GM19023 (cell line): ENCODE results near the gene SPRR2D.
"Not testable (repeated sequence)": the region's sequence is repeated elsewhere in the genome, so short reads cannot be mapped to it uniquely, and the experiment has no call there.

ENCODE experiments used
- ATAC-seq: cut with Tn5 transposase; IDR thresholded peaks from one replicate; pipeline ENCODE4 v1.9.1; 2021; ENCODE audit warnings: mild to moderate bottlenecking, moderate library complexity; ENCODE audit not compliant: unreplicated experiment

Gene SPRR2D

DNA sequence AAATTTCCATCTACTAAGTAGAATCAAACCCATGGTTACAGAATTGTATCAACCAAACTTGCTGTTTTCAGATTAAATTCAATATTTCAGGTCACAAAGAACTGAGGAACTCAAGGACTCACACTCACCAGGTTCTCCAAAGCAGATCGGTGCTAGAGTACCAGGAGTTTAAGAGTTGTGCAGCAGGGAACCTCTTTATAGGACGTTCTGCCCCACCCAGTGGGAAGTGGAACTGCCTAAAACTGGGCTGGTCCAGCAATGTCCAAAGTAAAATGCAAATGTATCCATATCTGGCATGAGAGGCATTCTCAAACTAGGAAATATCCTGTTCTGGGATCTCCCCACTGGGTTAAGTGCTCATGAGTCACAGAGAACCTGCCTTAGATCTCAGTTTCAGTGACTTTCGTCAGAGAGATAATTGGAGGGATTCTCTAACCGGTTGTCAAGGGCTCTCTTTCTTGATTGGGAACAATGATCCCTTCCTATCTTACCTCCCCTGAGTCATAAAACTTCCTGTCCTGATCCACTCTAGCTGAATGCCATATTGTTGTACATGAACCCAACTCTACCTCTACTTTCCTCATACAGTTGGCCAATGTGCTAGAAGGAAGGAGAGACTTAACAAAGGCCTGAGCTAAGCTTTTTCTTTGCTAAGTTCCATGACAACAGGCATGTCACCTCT is at the start of gene SPRR2D:
SPRR2D (minus strand) TSS at position 171 of the 682 bp plus-strand sequence. CDS start 774 bp downstream, outside the sequence.
- ATAC-seq: no peak

DNA sequence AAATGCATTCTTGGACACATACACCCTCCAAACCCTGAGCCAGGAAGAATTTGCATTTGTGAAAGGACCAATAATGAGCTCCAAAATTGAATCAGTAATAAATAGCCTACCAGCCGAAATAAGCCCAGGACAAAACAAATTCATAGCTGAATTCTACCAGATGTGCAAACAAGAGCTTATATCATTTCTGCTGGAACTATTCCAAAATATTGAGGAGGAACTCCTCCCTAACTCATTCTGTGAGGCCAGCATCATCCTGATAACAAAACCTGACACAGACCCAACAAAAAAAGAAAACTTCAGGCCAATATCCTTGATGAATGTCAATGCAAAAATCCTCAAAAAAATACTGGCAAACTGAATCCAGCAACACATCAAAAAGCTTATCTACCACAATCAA is 46.7 kb upstream of the SPRR2D start:
- ATAC-seq: no peak

DNA sequence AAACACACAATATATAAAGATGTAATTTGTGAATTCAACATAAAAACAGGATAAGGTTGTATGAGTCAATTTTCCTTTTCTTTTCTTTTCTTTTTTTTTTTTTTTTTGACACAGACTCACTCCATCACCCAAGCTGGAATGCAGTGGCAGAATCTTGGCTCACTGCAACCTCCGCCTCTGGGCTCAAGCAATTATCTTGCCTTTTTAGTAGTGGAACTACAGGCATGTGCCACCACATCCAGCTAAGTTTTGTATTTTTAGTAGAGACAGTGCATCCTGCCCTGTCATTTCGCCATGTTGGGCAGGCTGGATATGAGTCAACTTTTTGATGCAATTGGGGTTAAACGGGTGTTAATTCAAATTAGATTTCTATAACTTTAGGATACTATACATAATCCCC is 40.8 kb upstream of the SPRR2D start:
- ATAC-seq: no peak

DNA sequence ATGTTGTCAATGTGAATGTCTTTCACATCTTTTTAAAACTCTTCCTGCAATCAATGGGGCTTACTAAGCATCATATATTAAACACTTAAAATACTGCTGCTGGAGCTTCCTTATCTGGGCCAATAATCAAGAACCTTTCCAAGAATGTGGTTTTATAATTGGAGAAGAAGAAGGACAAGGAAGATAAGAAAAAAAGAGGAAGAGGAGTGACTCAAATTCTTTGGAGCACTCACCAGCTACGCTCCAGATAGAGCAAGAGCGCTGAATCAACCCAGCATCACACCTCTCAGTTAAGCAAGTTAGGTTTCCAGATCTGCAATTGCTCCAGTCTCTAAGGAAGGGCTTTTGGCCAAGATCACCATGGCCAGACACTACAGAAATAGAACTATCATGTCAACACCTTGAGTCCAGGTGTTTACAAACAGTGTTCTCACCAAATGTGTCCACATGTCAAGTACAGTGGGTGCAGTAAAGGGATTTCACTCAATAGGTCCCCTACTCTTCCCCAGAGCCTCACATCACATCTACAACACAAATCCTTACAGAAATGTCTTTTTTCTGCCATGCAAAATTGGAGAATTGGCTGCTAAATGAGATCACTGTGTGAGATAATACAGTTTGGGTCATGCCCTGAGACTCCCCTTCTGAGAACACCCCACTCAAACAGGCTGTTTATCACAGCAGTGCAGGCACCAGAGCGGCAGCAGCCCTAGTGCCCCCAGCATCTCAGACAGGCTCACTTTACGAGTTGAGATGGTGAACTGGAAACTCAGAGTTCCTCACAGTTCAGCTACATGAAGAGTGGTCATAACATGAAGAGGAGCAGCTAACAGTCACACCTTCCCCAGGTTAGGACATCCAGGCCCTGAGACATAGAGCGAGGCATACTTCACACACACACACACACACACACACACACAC is 32.1 kb upstream of the SPRR2D start:
- no peak for ATAC-seq

DNA sequence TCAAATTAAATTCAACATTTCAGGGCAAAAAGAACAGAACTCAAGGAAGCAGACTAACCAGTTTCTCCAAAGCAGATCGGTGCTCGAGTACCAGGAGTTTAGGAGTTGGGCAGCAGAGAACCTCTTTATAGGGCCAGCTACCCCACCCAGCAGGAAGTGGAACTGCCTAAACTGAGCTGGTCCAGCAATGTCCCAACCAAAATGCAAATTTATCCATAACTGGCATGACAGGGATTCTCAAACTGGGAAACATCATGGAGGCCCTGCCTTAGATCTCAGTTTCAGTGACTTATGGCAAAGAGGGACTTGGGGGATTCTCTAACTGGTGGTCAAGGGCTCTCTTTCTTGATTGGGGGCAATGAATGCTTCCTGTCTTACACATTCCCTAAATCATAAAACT is 30.6 kb upstream of the SPRR2D start, which contains the start of gene SPRR2B:
SPRR2B (minus strand) TSS at position 101 of the 400 bp plus-strand sequence. CDS start 772 bp downstream, outside the sequence.
- no peak for ATAC-seq

DNA sequence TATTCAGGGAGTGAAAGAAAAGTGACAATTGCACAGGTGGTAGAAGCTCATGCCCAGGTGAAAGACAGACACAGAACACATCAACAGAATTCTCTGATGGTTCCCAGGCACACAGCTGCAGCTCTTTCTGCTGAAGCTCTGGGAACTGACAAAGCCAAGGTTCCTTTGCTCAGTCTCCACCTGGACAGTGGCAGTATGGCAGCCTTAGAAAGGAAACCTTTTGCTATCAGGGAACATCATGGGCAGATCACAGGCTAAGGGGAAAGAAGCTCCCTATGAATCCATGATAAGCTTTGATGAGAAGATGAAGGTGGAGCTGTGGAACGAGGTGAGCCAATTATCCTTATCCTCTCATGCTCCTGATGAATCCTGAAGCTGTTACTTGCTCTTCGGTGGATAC is 29.3 kb upstream of the SPRR2D start:
- ATAC-seq: no peak

DNA sequence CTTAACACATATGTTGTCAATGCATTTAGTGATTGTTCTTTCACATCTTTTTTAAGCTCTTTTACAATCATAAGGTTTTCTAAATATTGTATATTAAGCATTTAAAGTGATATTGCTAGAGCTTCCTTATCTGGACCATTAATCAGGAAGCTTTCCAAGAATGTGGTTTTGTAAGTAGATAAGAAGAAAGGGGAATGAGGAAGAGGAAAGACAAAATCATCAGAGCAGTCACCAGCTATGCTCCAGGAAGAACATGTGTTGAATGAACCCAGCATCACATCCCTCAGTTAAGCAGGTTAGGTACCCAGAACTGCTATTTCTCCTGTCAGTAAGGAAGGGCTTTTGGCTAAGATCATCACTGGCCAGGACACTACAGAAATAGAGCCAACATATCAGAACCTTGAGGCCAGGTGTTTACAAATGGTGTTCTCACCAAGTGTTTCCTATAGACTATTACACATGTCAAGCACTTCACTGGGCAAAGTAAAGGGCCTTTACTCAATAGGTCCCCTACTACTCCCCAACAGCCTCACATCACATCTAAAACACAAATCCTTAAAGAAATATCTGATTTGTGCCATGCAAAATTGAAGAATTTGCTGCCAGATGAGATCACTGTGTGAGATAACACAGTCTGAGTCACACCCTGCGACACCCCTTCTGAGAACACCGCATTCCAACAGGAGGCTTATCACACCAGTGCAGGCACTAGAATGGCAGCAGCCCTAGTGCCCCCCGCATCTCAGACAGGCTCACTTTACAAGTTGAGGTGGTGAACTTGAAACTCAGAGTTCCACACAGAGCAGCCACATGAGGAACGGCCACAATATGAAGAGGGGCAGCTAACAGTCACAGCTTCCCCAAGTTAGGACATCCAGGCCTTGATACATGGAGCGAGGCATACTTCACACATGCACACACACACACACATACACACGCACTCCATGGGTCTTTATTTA is 18.2 kb upstream of the SPRR2D start:
- no peak for ATAC-seq

DNA sequence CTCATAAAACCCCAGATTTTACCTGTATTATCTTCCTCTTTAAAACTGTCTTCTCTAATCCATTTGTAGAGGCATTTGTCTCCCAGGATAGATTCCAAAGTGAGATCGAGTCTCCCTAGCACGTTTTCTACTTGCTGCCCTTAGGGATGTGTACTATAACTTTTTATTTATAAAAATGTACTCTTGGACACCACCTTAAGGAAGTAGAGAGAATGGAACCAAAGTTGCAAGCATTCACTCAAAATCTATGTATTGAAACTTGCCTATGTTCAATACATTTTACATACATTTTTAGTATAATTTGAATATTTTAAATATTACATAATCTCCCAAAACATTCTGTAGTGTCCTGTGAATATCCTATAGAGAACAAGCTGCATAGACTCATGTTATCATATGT is 17.2 kb upstream of the SPRR2D start:
- no peak for ATAC-seq

DNA sequence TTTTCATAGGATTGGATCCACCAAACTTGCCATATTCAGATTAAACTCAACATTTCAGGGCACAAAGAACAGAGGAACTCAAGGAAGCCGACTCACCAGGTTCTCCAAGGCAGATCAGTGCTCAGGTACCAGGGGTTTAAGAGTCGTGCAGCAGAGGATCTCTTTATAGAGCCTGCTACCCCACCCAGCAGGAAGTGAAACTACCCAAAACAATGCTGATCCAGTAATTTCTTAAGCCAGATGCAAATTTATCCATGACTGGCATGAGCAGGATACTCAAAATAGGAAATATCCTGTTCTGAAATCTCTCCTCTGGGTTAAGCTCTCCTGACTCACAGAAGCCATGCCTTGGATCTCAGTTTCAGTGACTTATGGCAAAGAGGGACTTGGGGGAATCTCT is 16.5 kb upstream of the SPRR2D start, which contains the start of gene SPRR2A:
SPRR2A (minus strand) TSS at position 138 of the 400 bp plus-strand sequence. CDS start 777 bp downstream, outside the sequence.
- no peak for ATAC-seq

DNA sequence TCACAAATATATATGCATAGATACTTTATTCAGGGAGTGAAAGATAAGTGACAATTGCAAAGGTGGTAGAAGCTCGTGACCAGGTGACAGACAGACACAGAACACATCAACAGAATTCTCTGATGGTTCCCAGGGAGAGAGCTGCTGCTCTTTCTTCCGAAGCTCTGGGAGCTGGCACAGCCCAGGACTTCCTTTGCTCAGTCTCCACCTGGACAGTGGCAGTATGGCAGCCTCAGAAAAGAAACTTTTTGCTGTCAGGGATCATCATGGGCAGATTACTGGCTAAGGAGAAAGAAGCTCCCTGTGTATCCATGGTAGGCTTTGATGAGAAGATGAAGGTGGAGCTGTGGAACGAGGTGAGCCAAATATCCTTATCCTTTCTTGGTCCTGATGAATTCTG is 15.2 kb upstream of the SPRR2D start:
- not testable (repeated sequence) for ATAC-seq

DNA sequence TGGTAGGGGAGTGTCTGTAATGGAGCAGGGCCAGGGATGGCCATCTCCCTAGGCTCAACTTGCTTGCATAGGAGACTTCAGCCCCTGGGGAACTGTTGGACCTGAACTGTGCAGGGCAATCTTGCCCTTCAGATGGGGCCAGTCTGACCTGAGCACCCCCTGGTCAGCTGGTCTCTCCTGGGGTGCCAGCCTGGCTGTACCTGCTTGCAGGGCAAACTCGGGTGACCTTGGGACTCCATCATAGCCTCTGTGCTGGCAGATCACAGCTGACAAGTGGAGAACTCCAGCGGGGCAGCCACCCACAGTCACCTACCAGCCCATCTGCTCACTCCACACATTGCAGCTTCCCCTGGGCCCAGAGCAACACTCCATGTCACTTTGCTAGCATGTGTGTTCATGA is 8.3 kb upstream of the SPRR2D start:
- no peak for ATAC-seq

DNA sequence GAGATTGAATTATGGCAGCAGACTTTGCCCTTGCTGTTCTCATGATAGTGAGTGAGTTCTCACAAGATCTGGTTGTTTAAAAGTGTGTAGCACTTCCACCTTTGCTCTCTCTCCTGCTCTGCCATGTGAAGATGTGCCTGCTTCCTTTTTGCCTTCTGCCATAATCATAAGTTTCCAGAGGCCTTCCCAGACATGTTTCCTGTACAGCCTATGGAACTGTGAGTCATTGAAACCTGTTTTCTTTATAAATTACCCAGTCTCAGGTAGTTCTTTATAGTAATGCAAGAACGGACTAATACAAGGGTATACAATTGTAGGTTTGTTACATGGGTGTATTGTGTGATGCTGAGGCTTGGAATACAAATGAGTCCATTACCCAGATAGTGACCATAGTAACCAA is 5.7 kb downstream of the SPRR2D start:
- ATAC-seq: no peak

DNA sequence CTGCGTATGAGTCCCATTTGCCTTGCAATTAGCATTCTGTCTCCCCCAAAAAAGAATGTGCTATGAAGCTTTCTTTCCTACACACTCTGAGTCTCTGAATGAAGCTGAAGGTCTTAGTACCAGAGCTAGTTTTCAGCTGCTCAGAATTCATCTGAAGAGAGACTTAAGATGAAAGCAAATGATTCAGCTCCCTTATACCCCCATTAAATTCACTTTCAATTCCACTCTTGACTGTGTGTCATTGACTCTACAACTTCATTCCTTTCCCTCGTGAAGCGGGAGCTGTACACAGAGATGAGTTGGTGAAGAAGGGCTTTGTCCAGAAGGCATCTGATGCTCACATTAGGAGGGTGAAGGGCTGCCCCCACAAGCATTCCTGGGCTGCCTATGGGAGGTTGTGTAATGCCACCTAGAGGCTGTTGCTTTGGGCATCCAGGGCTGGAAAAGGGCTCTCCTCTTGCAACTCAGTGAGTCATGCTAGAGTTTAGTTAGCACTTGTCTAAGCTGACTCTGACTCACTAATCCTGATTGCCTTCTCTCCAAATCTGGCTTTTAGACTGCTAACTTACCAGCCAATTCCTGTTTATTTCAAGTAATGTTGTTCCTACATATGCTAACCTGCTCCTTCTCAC is 8.1 kb downstream of the SPRR2D start:
- ATAC-seq: no peak

DNA sequence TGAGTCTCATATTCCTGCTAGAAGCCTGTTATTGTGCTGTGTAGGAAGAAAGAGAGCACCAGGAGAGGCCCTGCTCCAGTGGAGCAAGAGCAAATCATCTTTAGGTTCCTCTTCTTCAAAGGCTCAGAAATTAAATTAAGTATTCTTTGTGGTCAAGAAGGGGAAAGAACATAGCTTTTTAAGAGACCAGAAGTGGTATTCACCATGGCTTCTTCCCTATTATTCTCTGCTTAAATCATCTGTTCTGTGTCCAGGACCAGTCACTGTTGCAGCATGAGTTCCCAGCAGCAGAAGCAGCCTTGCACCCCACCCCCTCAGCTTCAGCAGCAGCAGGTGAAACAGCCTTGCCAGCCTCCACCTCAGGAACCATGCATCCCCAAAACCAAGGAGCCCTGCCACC is 8.8 kb downstream of the SPRR2D start:
- ATAC-seq: no peak

DNA sequence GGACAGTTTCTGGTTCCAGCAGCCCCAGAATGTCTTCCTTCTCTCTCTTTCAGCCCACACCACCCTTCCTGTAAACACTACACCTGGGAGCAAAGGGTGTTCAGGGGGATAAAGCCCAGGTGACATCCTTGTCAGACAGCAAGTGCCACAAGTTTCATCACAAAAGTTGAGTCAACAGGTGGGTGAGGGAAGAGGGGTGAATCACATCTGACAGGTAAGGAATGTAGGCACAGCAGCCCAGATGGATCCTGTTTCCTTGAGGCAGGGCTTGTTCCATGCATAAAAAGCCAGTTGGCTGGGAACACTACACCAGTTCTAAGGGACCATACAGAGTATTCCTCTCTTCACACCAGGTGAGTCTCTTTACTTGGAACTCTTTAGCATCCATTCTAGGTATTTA is 10.0 kb downstream of the SPRR2D start, which contains the start of gene SPRR1B:
SPRR1B (plus strand) TSS at position 309 of the 400 bp plus-strand sequence. CDS start 1,143 bp downstream, outside the sequence.
- ATAC-seq: no peak

DNA sequence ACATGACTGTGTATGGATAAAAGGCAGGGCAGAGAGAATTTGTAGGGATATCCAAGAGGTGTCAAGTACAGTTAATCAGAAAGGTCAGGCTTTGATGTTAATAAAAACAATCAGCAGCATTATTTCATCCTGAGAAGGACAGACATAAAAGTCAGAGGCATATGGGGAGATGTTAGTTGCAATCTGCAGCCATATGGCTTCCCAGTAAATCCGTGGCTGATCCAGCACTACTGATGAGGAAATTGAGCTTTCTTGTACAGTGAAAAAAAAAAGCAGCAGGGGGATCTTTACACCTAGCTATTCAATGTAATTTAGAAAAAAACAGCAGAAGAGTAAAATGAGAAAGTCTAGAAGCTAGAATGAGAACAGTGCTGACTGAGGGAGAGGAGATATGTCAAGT is 12.2 kb downstream of the SPRR2D start:
- ATAC-seq: no peak

DNA sequence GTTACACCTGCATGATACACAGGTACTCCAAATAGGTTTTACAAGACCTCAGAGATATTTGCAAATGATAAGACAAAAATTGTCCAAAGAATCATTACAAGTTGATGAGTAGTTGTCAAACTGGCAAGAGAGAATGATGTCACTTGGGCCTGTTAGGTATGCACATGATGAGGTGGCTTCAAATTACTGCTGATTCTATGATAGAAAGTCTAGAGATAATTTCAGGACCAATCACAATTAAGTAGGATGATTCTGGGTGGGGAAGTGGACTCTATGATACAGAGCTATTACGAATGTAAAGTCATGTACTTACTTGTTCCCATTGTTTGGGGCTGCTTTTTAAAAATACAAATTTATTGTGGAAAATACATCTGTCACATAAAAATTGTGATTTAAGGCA is 15.1 kb downstream of the SPRR2D start:
- ATAC-seq: no peak

DNA sequence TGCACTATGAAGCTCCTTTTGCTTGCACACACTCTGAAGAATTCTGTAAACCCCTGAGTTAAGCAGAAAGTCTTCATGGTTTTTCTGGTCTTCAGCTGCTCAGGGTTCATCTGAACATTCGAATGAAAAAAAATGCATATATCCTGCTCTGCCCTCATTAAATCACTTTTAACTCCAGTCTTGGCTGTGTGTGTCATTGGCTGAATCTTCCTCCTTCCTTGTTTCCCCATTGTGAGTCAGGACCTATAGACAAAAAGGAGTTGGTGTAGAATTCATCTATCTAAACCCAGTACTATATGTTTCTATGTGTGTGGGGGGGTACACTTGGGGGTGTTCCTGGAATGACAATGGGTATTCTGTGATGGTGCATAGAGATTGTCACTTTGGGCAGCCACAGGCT is 16.5 kb downstream of the SPRR2D start:
- ATAC-seq: no peak

DNA sequence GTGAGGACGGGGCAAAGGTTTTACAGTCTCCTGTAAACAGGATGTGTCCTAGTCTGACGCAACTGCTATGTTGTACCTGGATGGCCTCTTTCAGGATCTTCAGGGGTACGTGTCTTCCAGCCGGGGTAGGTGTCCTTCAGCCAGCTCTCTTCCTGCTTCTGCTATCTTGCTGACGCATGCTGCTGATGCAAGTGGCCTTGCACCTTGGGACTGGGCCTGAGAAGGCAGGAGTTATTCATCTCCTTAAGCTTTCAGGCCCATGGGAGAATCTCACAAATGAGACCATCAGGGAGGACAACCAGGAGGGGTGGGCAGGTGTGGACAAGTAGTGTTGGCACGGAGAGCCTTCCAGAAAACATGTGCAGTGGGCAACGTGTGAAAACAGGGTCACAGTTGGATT is 17.8 kb downstream of the SPRR2D start:
- no peak for ATAC-seq

DNA sequence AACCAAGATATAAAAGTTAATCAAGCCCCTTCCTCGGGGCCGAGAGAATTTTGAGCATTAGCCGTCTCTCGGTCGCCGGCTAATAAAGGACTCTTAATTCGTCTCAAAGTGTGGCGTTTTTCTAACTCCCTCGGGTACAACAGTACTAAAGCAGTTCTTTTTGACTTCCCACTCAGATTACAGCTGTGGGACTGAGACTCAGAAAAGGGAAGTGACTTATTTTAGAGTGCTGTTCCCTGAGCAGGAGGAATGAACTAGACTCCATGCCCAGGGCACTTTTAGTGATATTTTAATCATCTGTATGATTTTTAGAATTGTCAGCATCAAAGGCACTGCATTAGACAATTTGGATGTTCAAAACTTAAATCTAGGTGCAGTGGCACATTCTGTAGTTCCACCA is 18.6 kb downstream of the SPRR2D start:
- not testable (repeated sequence) for ATAC-seq
